H1 (cell line): ENCODE data around the gene FAM83C. TPM values are rescaled to one million over a fixed set of nuclear protein-coding genes. Genes with fewer than 3 reads are reported as not detected.

Experiments
- BACH1 ChIP-seq: IDR thresholded peaks from 2 replicates; pipeline ENCODE4 v1.6.1; 2012; ENCODE audit warnings: low read length, improper control_type of control experiment
- RXRA ChIP-seq: IDR thresholded peaks from 2 replicates; pipeline ENCODE4 v1.6.1; 2011; ENCODE audit warnings: low read depth, mild to moderate bottlenecking, low read length, moderate library complexity; ENCODE audit not compliant: insufficient read depth
- polyA plus RNA-seq, 7 experiments: library from polyadenylated mRNA; depleted of rRNA in 3 of 7; stranded (reverse) in 5 of 7; unstranded in 2 of 7; fragments of >200 nt in 5 of 7; fragments of 200-250 nt in 2 of 7; gene quantifications; 1 replicate in 5 of 7; 2 replicates in 1 of 7; 4 replicates in 1 of 7; pipeline versions ENCODE4 v1.2.1 to v1.2.3, GENCODE V29; 2011 to 2013; ENCODE audit warnings: missing spikeins in 2 of 7, mixed read lengths in 2 of 7
- total RNA-seq: library from RNA; stranded (reverse); fragmentation: NEBNext Ultra II Directional; extraction: Animal tissue kit (Norgen Biotek cat#: 25700); gene quantifications from 2 replicates; pipeline ENCODE4 v1.2.1, GENCODE V29; 2021

The FAM83C gene
- total and polyA plus RNA-seq, 2 of the 8 experiments (the other 6 are each of a cell fraction or from before 2014, with no cell fraction given), result not detected

GRCh38 chr20:35237486-35237885 lies 54.7 kb downstream of the FAM83C start (continued):
- no peak for TF ChIP-seq RXRA
- no peak for TF ChIP-seq BACH1
